AG10803 (cell line): ENCODE measurements around the gene ZC3H12C.

Experiments used
- DNase-seq: peaks from one replicate; pipeline ENCODE4 v3.0.0; 2010; ENCODE audit warnings: low read depth
- H3K4me3 ChIP-seq: 2 replicates; pipeline ENCODE4 v1.5.1; 2011; ENCODE audit warnings: mild to moderate bottlenecking, low read length, control low read depth
- TF ChIP-seq, protein P1 (sequence below): conservative IDR thresholded peaks from 2 replicates; pipeline ENCODE4 v1.5.1; 2011; ENCODE audit warnings: mild to moderate bottlenecking, low read length, control low read depth, inconsistent platforms

Gene ZC3H12C

DNA sequence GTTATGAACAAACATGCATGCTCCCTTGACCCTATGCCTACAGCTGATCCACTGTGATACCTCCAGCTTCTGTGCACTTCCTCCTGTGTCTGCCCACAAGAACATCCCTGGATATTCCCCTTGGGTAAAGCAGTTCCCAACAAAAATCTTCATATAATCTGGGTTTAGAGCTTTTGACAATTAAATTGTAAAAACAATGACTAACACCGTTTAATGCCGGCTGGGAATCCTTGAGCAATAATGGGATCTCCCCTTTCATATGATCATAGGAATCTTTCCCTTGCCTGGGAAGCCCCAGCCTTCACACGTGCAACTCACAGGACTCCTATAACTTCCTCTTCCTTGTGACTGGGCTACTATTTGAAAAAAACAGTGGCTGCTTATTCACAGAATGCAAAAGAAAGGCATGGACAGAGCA is 6.3 kb upstream of the ZC3H12C start:
- TF ChIP-seq, protein P1, sequence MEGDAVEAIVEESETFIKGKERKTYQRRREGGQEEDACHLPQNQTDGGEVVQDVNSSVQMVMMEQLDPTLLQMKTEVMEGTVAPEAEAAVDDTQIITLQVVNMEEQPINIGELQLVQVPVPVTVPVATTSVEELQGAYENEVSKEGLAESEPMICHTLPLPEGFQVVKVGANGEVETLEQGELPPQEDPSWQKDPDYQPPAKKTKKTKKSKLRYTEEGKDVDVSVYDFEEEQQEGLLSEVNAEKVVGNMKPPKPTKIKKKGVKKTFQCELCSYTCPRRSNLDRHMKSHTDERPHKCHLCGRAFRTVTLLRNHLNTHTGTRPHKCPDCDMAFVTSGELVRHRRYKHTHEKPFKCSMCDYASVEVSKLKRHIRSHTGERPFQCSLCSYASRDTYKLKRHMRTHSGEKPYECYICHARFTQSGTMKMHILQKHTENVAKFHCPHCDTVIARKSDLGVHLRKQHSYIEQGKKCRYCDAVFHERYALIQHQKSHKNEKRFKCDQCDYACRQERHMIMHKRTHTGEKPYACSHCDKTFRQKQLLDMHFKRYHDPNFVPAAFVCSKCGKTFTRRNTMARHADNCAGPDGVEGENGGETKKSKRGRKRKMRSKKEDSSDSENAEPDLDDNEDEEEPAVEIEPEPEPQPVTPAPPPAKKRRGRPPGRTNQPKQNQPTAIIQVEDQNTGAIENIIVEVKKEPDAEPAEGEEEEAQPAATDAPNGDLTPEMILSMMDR = no peak
- H3K4me3 ChIP-seq = no peak overlapping the region
- DNase-seq = peak; percentile 72

DNA sequence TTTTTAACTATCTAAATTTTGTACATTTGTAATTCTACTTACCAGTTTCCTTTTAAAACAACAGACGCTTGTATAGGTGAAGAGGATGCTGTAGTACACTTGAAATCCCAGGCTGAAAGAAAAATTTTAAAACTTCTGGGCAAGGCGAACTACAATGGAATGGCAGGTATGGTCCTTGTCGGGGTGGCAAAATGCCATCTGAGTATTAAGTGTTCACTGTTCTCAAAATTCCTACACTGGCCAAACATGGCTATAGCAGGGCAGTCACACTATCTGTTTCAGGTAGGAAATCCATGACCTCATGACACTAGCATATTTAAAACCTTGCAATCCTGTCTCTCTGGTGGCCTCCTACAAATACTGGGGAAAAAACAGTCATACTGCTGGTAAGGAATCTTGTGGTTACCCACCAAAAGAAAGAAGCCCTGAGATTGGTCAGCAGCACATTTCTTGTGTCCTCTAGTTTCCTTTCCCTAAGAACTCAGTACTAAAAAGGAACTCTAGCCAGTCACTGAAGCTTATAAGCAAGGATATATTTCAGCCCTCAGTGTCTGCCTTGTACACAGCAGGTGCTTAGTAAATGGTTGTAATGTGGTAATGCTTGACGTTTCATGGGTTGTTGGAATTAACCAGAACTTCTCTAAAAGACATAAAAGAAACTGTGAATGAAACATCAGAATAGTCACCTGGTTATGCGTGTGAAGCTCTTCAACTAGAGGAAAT is 5.2 kb upstream of the ZC3H12C start:
- TF ChIP-seq, protein P1 = no peak
- H3K4me3 ChIP-seq = no peak overlapping the region
- peak; percentile 85 for DNase-seq

DNA sequence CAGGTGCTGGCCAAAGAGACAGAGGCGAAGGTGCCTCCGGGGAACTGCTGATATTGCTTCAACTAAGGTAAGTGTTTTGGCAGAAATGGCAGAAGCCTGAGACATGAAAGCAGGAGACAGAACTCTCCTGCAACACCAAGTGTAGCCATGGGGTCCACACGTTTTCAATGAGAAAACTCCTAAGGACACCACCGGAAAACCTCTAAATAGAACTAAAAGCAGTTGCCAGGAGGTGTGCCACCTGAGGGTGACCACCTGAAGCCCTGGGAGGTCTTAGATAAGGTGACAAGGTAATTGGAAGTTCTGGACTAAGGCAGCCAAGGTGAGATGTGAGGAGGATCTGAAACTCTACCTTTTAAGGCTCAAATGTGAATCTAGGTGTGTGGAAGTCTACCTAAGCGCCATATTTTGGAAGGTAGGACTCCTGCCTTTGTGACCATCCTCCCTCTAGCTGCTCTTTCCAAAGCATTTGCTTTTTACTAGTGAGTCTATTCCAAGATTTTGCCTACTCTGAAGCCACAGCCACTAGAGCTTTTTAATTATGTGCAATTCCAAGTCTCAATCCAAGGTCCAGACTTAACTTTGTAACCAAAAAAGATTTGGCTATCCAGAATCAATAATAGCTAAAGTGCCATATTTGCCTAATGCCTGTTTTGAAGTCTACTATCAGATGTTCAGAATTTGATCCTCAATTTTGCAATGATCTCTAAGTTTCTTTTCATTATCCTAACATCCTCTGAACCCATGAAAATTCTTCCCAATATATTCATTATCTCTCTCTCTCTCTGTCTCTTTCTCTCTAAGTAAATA is 4.5 kb upstream of the ZC3H12C start:
- TF ChIP-seq, protein P1 = no peak
- no peak overlapping the region for H3K4me3 ChIP-seq
- DNase-seq = no peak

DNA sequence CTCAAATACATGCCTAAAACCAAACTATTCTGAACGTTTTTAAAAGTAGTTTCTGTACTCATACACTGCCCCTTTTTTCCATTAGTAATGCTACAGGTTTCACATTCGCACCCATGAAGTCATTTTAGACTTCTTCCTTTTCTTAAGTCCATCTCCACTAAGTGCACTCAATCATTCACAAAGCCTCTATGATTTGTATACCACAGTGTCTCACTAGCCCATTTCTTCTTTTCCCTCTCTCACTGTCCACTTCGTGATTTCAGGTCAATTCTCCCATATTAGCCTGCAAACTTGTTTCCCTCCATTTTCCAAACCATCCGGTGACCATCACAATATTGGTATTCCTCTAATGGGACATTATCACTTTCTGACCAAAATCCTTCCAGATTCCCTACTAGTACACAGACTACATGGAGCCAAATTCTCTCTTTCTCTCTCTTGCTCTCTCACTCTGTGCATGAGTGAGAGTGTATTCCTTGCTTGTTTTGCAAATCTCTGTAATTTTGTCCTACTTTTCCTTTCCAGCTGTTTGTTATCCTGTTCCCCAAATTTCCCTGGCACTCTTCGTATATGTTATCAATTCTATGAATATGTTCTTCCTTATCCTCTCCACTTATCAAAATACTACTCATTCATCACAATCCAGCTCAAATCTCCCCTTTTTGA is 3.4 kb upstream of the ZC3H12C start:
- no peak overlapping the region for H3K4me3 ChIP-seq
- DNase-seq = no peak
- TF ChIP-seq, protein P1 = no peak

DNA sequence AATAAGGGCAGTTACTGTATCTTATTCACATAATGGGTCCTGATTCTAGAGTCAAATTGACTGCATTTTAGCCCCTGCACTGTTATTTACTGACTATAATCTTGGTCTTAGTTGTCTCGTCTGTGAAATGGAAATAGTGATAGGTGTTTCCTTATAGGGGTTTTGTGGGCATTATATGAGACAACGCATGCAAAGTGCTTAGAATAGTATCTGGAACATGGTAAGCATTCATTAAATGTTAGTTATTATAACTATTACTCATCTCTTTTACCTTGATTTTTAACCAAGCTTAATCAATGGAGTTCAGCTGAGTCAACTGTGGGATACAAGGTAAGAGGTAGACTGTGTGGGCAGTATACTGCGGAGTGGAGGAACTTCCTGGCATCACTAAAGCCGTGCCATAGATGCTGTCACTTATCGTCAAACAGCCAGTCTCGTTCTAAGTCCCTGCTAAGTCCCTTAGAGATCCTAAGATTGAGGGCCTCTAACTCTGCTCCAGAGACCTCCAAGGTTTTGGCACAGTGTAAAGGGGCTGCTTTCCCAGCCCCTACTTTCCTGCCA is 2.6 kb upstream of the ZC3H12C start:
- H3K4me3 ChIP-seq = no peak overlapping the region
- TF ChIP-seq, protein P1 = no peak
- DNase-seq = no peak

DNA sequence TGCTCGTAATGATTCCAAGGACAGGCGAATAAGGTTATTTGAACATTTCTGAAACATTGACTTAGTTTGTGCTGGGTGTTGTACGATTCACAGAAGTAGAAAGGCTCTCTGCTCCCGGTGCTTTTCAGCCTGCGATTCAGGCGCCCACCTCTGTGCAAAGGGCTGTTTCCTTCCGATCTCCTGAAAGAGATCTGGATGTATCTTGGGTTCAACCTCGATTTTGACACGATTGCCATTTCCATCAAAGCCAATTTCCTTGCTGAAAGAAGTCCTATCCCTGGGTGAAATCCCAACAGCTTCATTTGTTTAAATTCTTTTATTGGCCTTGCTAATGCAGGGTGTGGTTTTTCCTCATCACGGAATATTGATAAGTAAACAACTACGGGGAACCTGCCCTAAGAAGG is 1.1 kb upstream of the ZC3H12C start:
- peak; percentile 9 for DNase-seq
- TF ChIP-seq, protein P1 = no peak
- peak overlapping the region; percentile 71 for H3K4me3 ChIP-seq
